Vagina (tissue), 2 donors: ENCODE measurements around the gene VAMP3. TPM values are rescaled to one million over a fixed set of nuclear protein-coding genes. Genes with fewer than 3 reads are reported as not detected.
A peak's percentile ranks its signal among the peaks of the same experiment; 100 is the strongest.

Source experiments
- DNase-seq, 2 donors: peaks; one replicate each; pipeline ENCODE4 v3.0.0-alpha.2; 2017; ENCODE audit errors: extremely low spot score in 2 of 2
- H3K27ac ChIP-seq: fragments of 200-600 bp; sonication (generic); one replicate; pipeline ENCODE4 v1.5.1; 2019
- H3K27me3 ChIP-seq: fragments of 200-600 bp; sonication (generic); one replicate; pipeline ENCODE4 v1.5.1; 2019
- H3K36me3 ChIP-seq, 2 donors: fragments of 200-600 bp; sonication (generic); one replicate each; pipeline ENCODE4 v1.5.1; 2017 to 2019
- H3K4me1 ChIP-seq: fragments of 200-600 bp; sonication (generic); one replicate; pipeline ENCODE4 v1.5.1; 2019
- H3K4me3 ChIP-seq, 2 donors: fragments of 200-600 bp; sonication (generic); 1 replicate in 1 of 2; 2 replicates in 1 of 2; pipeline ENCODE4 v1.5.1; 2016 to 2019
- H3K9me3 ChIP-seq: fragments of 200-600 bp; sonication (generic); one replicate; pipeline ENCODE4 v1.5.1; 2019
- CTCF ChIP-seq, 3 experiments: fragments of 450-650 bp in 2 of 3; fragments of 200-600 bp in 1 of 3; sonication (generic) in 1 of 3; IDR thresholded peaks; one replicate each; pipeline ENCODE4 v1.5.1; 2017 to 2019; ENCODE audit warnings: antibody characterized with exemption in 3 of 3, mild to moderate bottlenecking in 2 of 3, moderate library complexity in 2 of 3
- POLR2A ChIP-seq, 2 donors: fragments of 450-650 bp; IDR thresholded peaks; one replicate each; pipeline ENCODE4 v1.6.1; 2017; ENCODE audit warnings: antibody characterized with exemption in 2 of 2, mild to moderate bottlenecking in 2 of 2, moderate library complexity in 2 of 2
- POLR2AphosphoS5 ChIP-seq, 2 donors: sonication (generic); formaldehyde crosslinking; IDR thresholded peaks; one replicate each; pipeline ENCODE4 v1.9.0; 2017; ENCODE audit warnings: antibody characterized with exemption in 2 of 2, mild to moderate bottlenecking in 2 of 2, low read depth in 1 of 2; ENCODE audit not compliant: insufficient read depth in 1 of 2
- intact Hi-C: fragments of 100-400 bp; cut with DNase I; formaldehyde crosslinking; loops from one replicate; pipeline ENCODE4 v1.15.1; 2023
- total RNA-seq: library from RNA; depleted of rRNA; stranded (reverse); fragments of >200 nt; gene quantifications from one replicate; pipeline ENCODE4 v1.2.3, GENCODE V29; 2016

Gene VAMP3
- total RNA-seq, 1 donor from 2014 or later: 59.2 TPM

GRCh38 chr1:7771823-7772299, 765 bp downstream of the VAMP3 start:
- Histone ChIP-seq H3K27me3 (no peaks in the 10 kb centered on the region), H3K9me3 (no peaks in the 10 kb centered on the region), H3K4me1 (peaks cover 23% of the 10 kb centered on the region), H3K27ac (peak overlapping the region; percentile 91), H3K4me3 (peak overlapping the region; percentile 91 to 93), H3K36me3 (no peaks in the 10 kb centered on the region)
- DNase-seq: no peak
- intact Hi-C loops: no loop called here
- no peak for TF ChIP-seq POLR2AphosphoS5 (IDR thresholded peaks at IDR 0.05; ENCODE audit: insufficient read depth in 1 of 2, low read depth in 1 of 2)
- TF ChIP-seq POLR2A (IDR thresholded peaks at IDR 0.05): no peak
- TF ChIP-seq CTCF (IDR thresholded peaks at IDR 0.05): no peak

DNA sequence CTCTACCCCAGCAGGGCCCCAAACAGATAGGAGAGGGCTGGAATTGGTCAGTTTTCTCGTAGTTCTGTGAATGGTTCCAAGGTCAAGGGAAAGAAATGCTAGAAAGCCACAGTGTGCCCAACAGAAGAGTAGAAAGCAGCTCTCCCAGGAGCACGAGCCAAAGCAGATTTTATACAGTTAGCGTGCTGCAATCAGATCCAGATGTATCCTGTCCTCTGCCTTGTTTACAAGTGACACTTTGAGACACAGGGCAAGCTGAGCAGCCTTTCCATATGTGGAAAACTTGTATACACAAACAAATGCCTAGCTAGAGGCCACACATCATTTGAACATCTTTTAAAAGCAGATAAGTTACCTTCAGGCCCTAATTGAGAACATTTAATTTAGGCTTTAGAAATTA, 6.5 kb downstream of the VAMP3 start:
- no peak overlapping the region for H3K27ac ChIP-seq
- intact Hi-C loops: no loop called here
- peaks cover 12% of the 10 kb centered on the region for H3K4me1 ChIP-seq
- no peaks in the 10 kb centered on the region for H3K9me3 ChIP-seq
- no peaks in the 10 kb centered on the region for H3K27me3 ChIP-seq
- no peak for DNase-seq
- no peak for TF ChIP-seq CTCF (IDR thresholded peaks at IDR 0.05)
- no peak for TF ChIP-seq POLR2A (IDR thresholded peaks at IDR 0.05)
- TF ChIP-seq POLR2AphosphoS5 (IDR thresholded peaks at IDR 0.05; ENCODE audit: insufficient read depth in 1 of 2, low read depth in 1 of 2): no peak
- H3K4me3 ChIP-seq: no peak overlapping the region
- H3K36me3 ChIP-seq: peaks cover 0 to 34% of the 10 kb centered on the region in 2 donors

GRCh38 chr1:7778133-7778628, 7.1 kb downstream of the VAMP3 start:
- Histone ChIP-seq H3K4me1 (peaks cover 6% of the 10 kb centered on the region), H3K27ac (no peak overlapping the region), H3K4me3 (no peak overlapping the region), H3K36me3 (peaks cover 0 to 34% of the 10 kb centered on the region in 2 donors), H3K27me3 (no peaks in the 10 kb centered on the region), H3K9me3 (no peaks in the 10 kb centered on the region)
- no peak for DNase-seq
- intact Hi-C loops: no loop called here
- TF ChIP-seq POLR2AphosphoS5 (IDR thresholded peaks at IDR 0.05; ENCODE audit: insufficient read depth in 1 of 2, low read depth in 1 of 2) (no peak), POLR2A (IDR thresholded peaks at IDR 0.05) (no peak), CTCF (IDR thresholded peaks at IDR 0.05) (no peak)

- Histone ChIP-seq H3K9me3 (no peaks in the 10 kb centered on the region), H3K4me3 (no peak overlapping the region), H3K27ac (no peak overlapping the region), H3K4me1 (peaks cover 11% of the 10 kb centered on the region), H3K27me3 (no peaks in the 10 kb centered on the region), H3K36me3 (peaks cover 0 to 34% of the 10 kb centered on the region in 2 donors)
- intact Hi-C loops: no loop called here
- TF ChIP-seq POLR2AphosphoS5 (IDR thresholded peaks at IDR 0.05; ENCODE audit: insufficient read depth in 1 of 2, low read depth in 1 of 2): no peak
- DNase-seq: no peak
Measured at GRCh38 chr1:7780976-7781375, 9.9 kb downstream of the VAMP3 start.

GRCh38 chr1:7781501-7781900, 10.4 kb downstream of the VAMP3 start:
- peaks cover 11% of the 10 kb centered on the region for H3K4me1 ChIP-seq
- H3K9me3 ChIP-seq: no peaks in the 10 kb centered on the region
- H3K36me3 ChIP-seq: peaks cover 0 to 34% of the 10 kb centered on the region in 2 donors
- intact Hi-C loops: no loop called here
- no peak overlapping the region for H3K27ac ChIP-seq
- H3K4me3 ChIP-seq: no peak overlapping the region
- no peaks in the 10 kb centered on the region for H3K27me3 ChIP-seq
- no peak for TF ChIP-seq POLR2A (IDR thresholded peaks at IDR 0.05)
- TF ChIP-seq POLR2AphosphoS5 (IDR thresholded peaks at IDR 0.05; ENCODE audit: insufficient read depth in 1 of 2, low read depth in 1 of 2): no peak
- TF ChIP-seq CTCF (IDR thresholded peaks at IDR 0.05): no peak
- DNase-seq: no peak
